GM12873 (cell line): Measurements from ENCODE around the gene RAB20.
A peak's percentile ranks its signal among the peaks of the same experiment; 100 is the strongest.

Experiments
- TF ChIP-seq, protein P1 (sequence below): IDR thresholded peaks from 2 replicates; pipeline ENCODE4 v1.5.1; 2012; ENCODE audit warnings: low read depth, mild to moderate bottlenecking, moderate library complexity, low read length, control low read depth; ENCODE audit not compliant: insufficient read depth; ENCODE audit errors: missing control alignments

The RAB20 gene

GRCh38 chr13:110509478-110509926, 52.0 kb downstream of the RAB20 start:
- TF ChIP-seq, protein P1, sequence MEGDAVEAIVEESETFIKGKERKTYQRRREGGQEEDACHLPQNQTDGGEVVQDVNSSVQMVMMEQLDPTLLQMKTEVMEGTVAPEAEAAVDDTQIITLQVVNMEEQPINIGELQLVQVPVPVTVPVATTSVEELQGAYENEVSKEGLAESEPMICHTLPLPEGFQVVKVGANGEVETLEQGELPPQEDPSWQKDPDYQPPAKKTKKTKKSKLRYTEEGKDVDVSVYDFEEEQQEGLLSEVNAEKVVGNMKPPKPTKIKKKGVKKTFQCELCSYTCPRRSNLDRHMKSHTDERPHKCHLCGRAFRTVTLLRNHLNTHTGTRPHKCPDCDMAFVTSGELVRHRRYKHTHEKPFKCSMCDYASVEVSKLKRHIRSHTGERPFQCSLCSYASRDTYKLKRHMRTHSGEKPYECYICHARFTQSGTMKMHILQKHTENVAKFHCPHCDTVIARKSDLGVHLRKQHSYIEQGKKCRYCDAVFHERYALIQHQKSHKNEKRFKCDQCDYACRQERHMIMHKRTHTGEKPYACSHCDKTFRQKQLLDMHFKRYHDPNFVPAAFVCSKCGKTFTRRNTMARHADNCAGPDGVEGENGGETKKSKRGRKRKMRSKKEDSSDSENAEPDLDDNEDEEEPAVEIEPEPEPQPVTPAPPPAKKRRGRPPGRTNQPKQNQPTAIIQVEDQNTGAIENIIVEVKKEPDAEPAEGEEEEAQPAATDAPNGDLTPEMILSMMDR: no peak

DNA sequence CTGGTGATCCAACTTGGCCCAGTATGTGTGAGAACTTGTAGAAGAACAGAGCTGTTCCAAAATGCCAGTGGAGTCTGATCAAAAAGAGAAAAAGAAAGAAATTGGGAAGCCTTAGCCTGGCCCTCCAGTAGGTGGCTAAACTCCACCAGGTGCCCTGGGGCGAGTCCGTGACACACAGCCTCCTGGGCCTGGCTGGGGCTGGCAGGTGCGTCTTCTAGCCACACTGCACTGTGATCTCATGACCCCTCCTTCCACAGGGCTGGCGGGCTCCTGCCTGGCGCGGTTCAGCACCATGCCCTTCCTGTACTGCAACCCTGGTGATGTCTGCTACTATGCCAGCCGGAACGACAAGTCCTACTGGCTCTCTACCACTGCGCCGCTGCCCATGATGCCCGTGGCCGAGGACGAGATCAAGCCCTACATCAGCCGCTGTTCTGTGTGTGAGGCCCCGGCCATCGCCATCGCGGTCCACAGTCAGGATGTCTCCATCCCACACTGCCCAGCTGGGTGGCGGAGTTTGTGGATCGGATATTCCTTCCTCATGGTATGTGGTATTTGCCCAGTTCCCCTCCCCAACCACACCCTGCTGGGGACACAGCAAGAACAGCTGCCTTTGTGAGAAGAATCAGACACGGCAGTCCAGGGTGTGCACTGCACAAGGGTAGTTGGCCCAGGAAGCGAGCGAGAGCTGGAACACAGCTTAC, 53.7 kb downstream of the RAB20 start:
- TF ChIP-seq, protein P1: no peak

GRCh38 chr13:110506859-110507566, 54.5 kb downstream of the RAB20 start:
- TF ChIP-seq, protein P1: no peak

DNA sequence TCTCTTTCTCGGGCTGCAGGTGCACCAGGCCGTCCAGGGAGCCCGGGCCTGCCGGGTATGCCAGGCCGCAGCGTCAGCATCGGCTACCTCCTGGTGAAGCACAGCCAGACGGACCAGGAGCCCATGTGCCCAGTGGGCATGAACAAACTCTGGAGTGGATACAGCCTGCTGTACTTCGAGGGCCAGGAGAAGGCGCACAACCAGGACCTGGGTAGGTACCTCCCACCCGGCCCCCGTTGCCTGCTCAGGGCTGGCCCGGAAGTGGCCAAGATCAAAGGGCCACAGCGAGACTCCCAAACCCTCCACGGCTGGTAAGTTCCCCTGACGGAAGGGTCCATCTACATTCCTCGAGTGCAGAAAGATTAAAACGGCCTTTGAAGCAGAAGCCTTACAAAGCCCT, 55.1 kb downstream of the RAB20 start:
- TF ChIP-seq, protein P1: no peak

GRCh38 chr13:110505594-110505993, 55.9 kb downstream of the RAB20 start:
- TF ChIP-seq, protein P1: no peak

DNA sequence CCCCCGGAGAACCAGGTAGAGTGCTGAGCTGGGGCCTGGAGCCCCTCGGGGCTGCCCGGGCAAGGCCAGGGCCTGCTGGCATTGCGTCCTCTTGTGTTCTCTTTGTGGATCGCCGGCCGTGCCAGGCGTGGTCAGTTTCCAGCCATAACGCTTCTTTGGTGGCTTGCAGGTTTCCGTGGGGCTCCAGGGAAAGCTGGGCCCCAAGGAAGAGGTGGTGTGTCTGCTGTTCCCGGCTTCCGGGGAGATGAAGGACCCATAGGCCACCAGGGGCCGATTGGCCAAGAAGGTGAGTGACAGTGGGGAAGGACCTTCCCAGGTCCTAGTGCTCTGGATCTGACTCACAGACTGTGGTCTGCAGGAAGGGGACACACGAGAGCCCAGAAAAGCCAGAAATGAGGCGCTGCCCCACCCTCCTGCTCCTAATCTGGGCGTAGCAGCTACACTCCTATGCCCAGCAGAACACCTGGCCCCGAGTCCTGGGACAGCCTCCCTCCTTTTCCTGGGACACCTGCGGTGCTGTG, 57.5 kb downstream of the RAB20 start:
- TF ChIP-seq, protein P1: peak; percentile 14
